ENCODE measurements around the gene RPL18.
"Not testable (repeated sequence)": the region's sequence is repeated elsewhere in the genome, so short reads cannot be mapped to it uniquely, and the experiment has no call there.

RPL18 gene

GRCh38 chr19:48611872-48612271 lies 7.1 kb downstream of the RPL18 start:
- DNase-seq: no peak

- no peak for DNase-seq
These were observed 9.3 kb downstream of the RPL18 start for GRCh38 chr19:48609571-48610108.

GRCh38 chr19:48608798-48609263 lies 10.1 kb downstream of the RPL18 start:
- DNase-seq: no peak

GRCh38 chr19:48607359-48607755 lies 11.6 kb downstream of the RPL18 start:
- no peak for DNase-seq

- DNase-seq: no peak
These were observed 12.3 kb downstream of the RPL18 start, which contains the start of gene SPACA4 for GRCh38 chr19:48606463-48607358. TSS of gene SPACA4 (plus strand) at chr19:48606742. CDS start at chr19:48606979, 237 bp downstream.

- DNase-seq: no peak
These were observed 15.1 kb downstream of the RPL18 start for GRCh38 chr19:48603850-48604249.

GRCh38 chr19:48603449-48603848 lies 15.5 kb downstream of the RPL18 start:
- DNase-seq: no peak

GRCh38 chr19:48603001-48603400 lies 16.0 kb downstream of the RPL18 start:
- DNase-seq: no peak

GRCh38 chr19:48600679-48601417 lies 18.1 kb downstream of the RPL18 start:
- DNase-seq: no peak

- DNase-seq: no peak
These were observed 19.8 kb downstream of the RPL18 start for GRCh38 chr19:48598996-48599700.

- no peak for DNase-seq
These were observed 22.1 kb downstream of the RPL18 start for GRCh38 chr19:48596679-48597465.

GRCh38 chr19:48596237-48596636 lies 22.7 kb downstream of the RPL18 start:
- no peak for DNase-seq

GRCh38 chr19:48595833-48596232 lies 23.1 kb downstream of the RPL18 start:
- DNase-seq: no peak

- no peak for DNase-seq
These were observed 23.8 kb downstream of the RPL18 start for GRCh38 chr19:48595171-48595570.

GRCh38 chr19:48591021-48591420 lies 28.0 kb downstream of the RPL18 start:
- DNase-seq: no peak

GRCh38 chr19:48588670-48589401 lies 30.1 kb downstream of the RPL18 start:
- no peak for DNase-seq

- no peak for DNase-seq
These were observed 31.6 kb downstream of the RPL18 start for GRCh38 chr19:48587387-48587786.

GRCh38 chr19:48582168-48582567 lies 36.8 kb downstream of the RPL18 start:
- DNase-seq: no peak

- no peak for DNase-seq
These were observed 40.1 kb downstream of the RPL18 start for GRCh38 chr19:48578891-48579290.

- not testable (repeated sequence) for DNase-seq
These were observed 41.1 kb downstream of the RPL18 start for GRCh38 chr19:48577908-48578307.

GRCh38 chr19:48575931-48576622 lies 42.9 kb downstream of the RPL18 start:
- DNase-seq: no peak
